ENCODE results near the gene UACA.

The UACA gene

DNA sequence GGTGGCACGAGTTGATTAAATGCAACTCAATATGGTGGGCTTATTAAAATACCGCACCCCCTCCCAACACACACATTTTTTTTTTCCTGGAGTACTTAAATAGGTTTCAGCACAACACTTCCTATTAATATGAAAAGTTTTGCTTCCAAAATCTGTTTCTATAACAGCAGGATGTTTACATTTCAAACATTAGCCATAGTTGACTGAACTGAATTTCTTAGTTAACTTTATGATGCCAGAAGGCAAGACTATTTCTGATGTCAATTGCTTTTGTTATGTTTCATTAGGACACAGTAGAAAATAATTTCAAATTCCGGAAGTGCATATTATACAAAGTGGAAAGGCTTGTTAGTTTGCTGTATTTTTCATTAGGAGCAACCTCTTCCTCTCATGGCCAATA, 104.7 kb downstream of the UACA start:
- TF ChIP-seq, protein P1, sequence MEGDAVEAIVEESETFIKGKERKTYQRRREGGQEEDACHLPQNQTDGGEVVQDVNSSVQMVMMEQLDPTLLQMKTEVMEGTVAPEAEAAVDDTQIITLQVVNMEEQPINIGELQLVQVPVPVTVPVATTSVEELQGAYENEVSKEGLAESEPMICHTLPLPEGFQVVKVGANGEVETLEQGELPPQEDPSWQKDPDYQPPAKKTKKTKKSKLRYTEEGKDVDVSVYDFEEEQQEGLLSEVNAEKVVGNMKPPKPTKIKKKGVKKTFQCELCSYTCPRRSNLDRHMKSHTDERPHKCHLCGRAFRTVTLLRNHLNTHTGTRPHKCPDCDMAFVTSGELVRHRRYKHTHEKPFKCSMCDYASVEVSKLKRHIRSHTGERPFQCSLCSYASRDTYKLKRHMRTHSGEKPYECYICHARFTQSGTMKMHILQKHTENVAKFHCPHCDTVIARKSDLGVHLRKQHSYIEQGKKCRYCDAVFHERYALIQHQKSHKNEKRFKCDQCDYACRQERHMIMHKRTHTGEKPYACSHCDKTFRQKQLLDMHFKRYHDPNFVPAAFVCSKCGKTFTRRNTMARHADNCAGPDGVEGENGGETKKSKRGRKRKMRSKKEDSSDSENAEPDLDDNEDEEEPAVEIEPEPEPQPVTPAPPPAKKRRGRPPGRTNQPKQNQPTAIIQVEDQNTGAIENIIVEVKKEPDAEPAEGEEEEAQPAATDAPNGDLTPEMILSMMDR (IDR thresholded peaks at IDR 0.05; ENCODE audit: low read depth, low read length) = no peak
- H3K4me3 ChIP-seq (replicated peaks in 1 of 2; ENCODE audit: low read depth in 2 of 2, low read length in 2 of 2) = no peak overlapping the region
- DNase-seq (ENCODE audit: low read depth in 2 of 2) = no peak

DNA sequence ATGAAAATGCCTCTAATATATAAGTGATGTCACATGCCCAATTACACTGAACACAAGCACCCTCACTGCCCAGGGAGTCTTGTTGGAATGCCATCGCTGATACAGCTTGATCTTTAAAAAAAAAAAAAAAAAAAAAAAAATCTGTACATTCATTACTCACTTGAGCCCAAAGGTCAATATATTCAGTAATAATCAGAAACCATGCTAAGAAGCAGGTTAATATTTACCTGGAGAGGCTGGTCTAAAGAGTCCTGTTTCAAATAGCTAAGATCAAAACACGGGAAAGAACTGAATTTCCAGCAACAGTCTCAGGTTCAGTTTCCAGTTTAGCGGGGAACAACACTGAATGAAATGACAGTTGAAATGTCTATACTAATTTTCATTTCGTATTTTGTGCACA, 109.9 kb downstream of the UACA start:
- TF ChIP-seq, protein P1 (IDR thresholded peaks at IDR 0.05; ENCODE audit: low read depth, low read length) = no peak
- no peak for DNase-seq (ENCODE audit: low read depth in 2 of 2)
- H3K4me3 ChIP-seq (replicated peaks in 1 of 2; ENCODE audit: low read depth in 2 of 2, low read length in 2 of 2) = no peak overlapping the region

DNA sequence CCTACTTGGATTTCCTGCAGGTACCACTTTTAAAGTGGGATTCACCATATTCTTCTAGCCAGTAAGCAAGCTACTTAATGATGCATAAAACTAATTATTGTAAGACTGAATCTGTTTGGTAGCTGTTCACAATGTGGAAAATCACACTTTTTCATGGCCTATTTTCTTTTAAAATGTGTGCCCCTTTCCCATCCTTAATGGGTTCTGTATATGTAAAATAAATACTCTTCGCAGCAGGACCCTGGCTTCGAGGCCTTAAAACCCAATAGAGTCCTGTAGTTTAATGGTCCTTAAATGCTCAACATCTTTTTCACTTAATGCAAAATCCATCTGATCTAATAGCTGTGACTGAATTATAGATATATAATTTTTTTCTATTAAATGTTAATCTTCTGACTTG, 111.0 kb downstream of the UACA start:
- TF ChIP-seq, protein P1 (IDR thresholded peaks at IDR 0.05; ENCODE audit: low read depth, low read length) = no peak
- no peak overlapping the region for H3K4me3 ChIP-seq (replicated peaks in 1 of 2; ENCODE audit: low read depth in 2 of 2, low read length in 2 of 2)
- DNase-seq (ENCODE audit: low read depth in 2 of 2) = no peak

DNA sequence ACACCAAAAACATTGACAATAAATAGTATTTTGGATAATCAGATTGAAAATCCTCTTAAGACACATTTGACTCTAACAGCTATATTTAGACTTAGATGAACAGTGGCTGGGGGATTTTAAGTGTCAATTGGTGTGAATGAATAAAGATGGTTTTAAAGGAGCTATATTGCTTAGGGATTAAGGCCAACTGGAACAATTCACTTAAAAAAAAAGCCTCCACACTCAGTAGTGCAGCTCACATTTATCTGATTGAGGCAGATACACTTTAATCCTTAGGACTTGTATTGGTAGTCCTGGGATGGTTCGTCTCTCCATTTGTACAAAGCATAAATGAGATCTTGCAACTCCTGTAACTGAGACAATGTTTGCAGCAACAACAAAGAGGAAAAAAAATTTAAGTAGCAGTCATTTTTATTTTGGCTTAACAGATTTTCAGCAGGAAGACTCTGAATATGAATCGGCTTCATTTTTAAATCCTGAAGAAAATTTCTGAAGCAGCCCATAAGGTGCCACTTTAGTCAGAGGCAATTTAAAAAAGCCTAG, 112.0 kb downstream of the UACA start:
- TF ChIP-seq, protein P1 (IDR thresholded peaks at IDR 0.05; ENCODE audit: low read depth, low read length) = no peak
- no peak for DNase-seq (ENCODE audit: low read depth in 2 of 2)
- H3K4me3 ChIP-seq (replicated peaks in 1 of 2; ENCODE audit: low read depth in 2 of 2, low read length in 2 of 2) = no peak overlapping the region

DNA sequence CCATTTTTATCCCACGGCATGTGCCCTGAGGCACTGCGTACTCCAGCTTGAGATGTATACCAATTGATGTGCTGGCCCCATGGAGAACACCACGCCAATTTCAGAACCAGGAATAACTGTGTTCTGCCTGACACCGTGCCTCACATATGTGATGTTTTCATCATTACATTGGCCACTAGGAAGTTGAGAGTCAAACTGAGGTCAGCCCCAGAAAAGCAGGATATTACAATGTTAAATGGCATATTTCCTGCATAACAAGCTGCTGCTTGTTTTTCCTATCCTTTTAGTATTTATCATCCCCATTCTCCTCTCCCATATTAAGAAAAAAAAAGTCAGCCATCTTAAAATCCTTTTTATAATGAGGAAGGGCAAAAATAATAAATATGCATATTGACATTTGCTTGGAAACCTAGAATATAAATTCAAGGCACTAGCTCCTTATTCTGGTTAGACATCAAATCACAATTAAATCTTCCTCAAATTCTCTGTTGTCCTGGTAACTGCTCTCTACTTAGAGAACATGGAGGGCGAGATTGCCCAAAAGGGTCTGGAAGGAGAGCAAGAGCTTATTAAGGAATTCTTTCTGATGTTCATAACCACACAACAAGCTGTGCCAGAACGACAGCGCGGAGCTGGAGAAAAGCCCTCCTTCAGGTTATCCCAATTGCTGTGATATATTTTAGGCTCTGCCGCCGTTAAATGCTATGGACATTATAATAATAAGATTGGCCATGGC, 112.6 kb downstream of the UACA start:
- H3K4me3 ChIP-seq (replicated peaks in 1 of 2; ENCODE audit: low read depth in 2 of 2, low read length in 2 of 2) = no peak overlapping the region
- no peak for DNase-seq (ENCODE audit: low read depth in 2 of 2)
- TF ChIP-seq, protein P1 (IDR thresholded peaks at IDR 0.05; ENCODE audit: low read depth, low read length) = no peak

DNA sequence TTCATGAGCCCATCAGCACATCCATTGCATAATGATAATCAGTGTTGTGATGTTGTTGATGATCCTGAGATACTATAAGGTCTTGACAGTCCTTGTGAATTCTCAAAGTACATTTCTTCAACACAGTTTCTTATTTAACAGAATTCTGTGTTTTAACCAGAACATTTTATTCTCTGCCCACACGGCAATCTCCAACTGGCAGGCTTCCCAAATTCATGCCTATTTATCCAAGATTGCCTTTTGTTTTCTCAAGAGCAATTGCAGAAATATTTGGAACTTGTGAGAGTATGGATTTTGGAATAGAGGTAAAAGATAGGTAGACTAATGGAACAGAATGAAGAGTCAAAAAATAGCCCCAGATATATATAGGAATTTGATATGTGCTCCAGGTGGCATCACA, 116.0 kb downstream of the UACA start:
- no peak overlapping the region for H3K4me3 ChIP-seq (replicated peaks in 1 of 2; ENCODE audit: low read depth in 2 of 2, low read length in 2 of 2)
- TF ChIP-seq, protein P1 (IDR thresholded peaks at IDR 0.05; ENCODE audit: low read depth, low read length) = no peak
- DNase-seq (ENCODE audit: low read depth in 2 of 2) = peak in 1 of 2 donors; percentile 39
